Choroid plexus epithelial cell (primary cell): Measurements from ENCODE around the gene RNASE4.
"Not testable (repeated sequence)": the region's sequence is repeated elsewhere in the genome, so short reads cannot be mapped to it uniquely, and the experiment has no call there.

Experiments
- DNase-seq: peaks from one replicate; pipeline ENCODE4 v3.0.0-alpha.2; 2010; ENCODE audit warnings: low read depth
- H3K4me3 ChIP-seq: 2 replicates; pipeline ENCODE4 v1.5.1; 2011; ENCODE audit warnings: low read depth, mild to moderate bottlenecking, control low read depth, low read length, moderate library complexity
- CTCF ChIP-seq: conservative IDR thresholded peaks from 2 replicates; pipeline ENCODE4 v1.5.1; 2011; ENCODE audit warnings: low read depth, mild to moderate bottlenecking, control low read depth, inconsistent platforms, low read length, moderate library complexity

RNASE4 gene

GRCh38 chr14:20662968-20663732 is 21.2 kb upstream of the RNASE4 start:
- DNase-seq: peak; percentile 72
- H3K4me3 ChIP-seq: no peak overlapping the region
- TF ChIP-seq CTCF: peak; percentile 51

- DNase-seq, H3K4me3 ChIP-seq: not testable (repeated sequence)
These were observed 17.9 kb upstream of the RNASE4 start for GRCh38 chr14:20666400-20666961.

- TF ChIP-seq CTCF: no peak
- no peak for DNase-seq
- no peak overlapping the region for H3K4me3 ChIP-seq
These were observed 16.4 kb upstream of the RNASE4 start for GRCh38 chr14:20667957-20668356.

- no peak for DNase-seq
- no peak overlapping the region for H3K4me3 ChIP-seq
- no peak for TF ChIP-seq CTCF
These were observed 15.4 kb upstream of the RNASE4 start for GRCh38 chr14:20668969-20669368.

- DNase-seq: no peak
- no peak for TF ChIP-seq CTCF
- no peak overlapping the region for H3K4me3 ChIP-seq
These were observed 12.6 kb upstream of the RNASE4 start for GRCh38 chr14:20671597-20672283.

GRCh38 chr14:20675669-20676068 is 8.7 kb upstream of the RNASE4 start:
- DNase-seq: no peak
- H3K4me3 ChIP-seq: no peak overlapping the region
- no peak for TF ChIP-seq CTCF

- no peak for TF ChIP-seq CTCF
- DNase-seq: no peak
- no peak overlapping the region for H3K4me3 ChIP-seq
These were observed 8.3 kb upstream of the RNASE4 start for GRCh38 chr14:20676072-20676471.
